H1 (cell line): ENCODE data around the gene MINAR1. TPM values are rescaled to one million over a fixed set of nuclear protein-coding genes. Genes with fewer than 3 reads are reported as not detected.
A peak's percentile ranks its signal among the peaks of the same experiment; 100 is the strongest.

Source experiments
- CREB1 ChIP-seq: IDR thresholded peaks from 2 replicates; pipeline ENCODE4 v1.6.1; 2012; ENCODE audit warnings: inconsistent platforms
- CTCF ChIP-seq, 3 experiments: IDR thresholded peaks; 1 replicate in 2 of 3; 2 replicates in 1 of 3; pipeline versions ENCODE4 v1.5.1 to v1.6.1; 2011; ENCODE audit warnings: low read length in 3 of 3, mild to moderate bottlenecking in 3 of 3, inconsistent platforms in 2 of 3, low read depth in 1 of 3, moderate library complexity in 1 of 3; ENCODE audit not compliant: insufficient read depth in 1 of 3; ENCODE audit errors: control extremely low read depth in 1 of 3
- GABPA ChIP-seq: IDR thresholded peaks from 2 replicates; pipeline ENCODE4 v1.6.1; 2011; ENCODE audit warnings: mild to moderate bottlenecking, low read length, moderate library complexity, borderline replicate concordance; ENCODE audit not compliant: insufficient read depth
- GTF2F1 ChIP-seq: IDR thresholded peaks from 2 replicates; pipeline ENCODE4 v1.6.1; 2012; ENCODE audit warnings: low read depth, low read length, improper control_type of control experiment, borderline replicate concordance
- NANOG ChIP-seq: IDR thresholded peaks from 2 replicates; pipeline ENCODE4 v1.6.1; 2011; ENCODE audit warnings: low read length, low read depth, mild to moderate bottlenecking, inconsistent platforms; ENCODE audit not compliant: insufficient read depth, poor library complexity, severe bottlenecking
- POU5F1 ChIP-seq: IDR thresholded peaks from 2 replicates; pipeline ENCODE4 v1.6.1; 2011; ENCODE audit warnings: low read depth, mild to moderate bottlenecking, low read length, moderate library complexity
- SP4 ChIP-seq: IDR thresholded peaks from 2 replicates; pipeline ENCODE4 v1.6.1; 2012; ENCODE audit warnings: low read length, inconsistent platforms
- SUZ12 ChIP-seq: fragments of 200-600 bp; sonication (generic); IDR thresholded peaks from 2 replicates; pipeline ENCODE4 v1.6.1; 2012; ENCODE audit warnings: mild to moderate bottlenecking, inconsistent platforms, low read length, moderate library complexity, mixed read lengths
- TEAD4 ChIP-seq: IDR thresholded peaks from 2 replicates; pipeline ENCODE4 v1.6.1; 2012; ENCODE audit warnings: low read depth, low read length, inconsistent platforms, mixed read lengths
- YY1 ChIP-seq: IDR thresholded peaks from 2 replicates; pipeline ENCODE4 v1.6.1; 2011; ENCODE audit warnings: low read depth, mild to moderate bottlenecking, low read length
- ZNF274 ChIP-seq: IDR thresholded peaks from 2 replicates; pipeline ENCODE4 v1.7.0; 2012; ENCODE audit warnings: low read length, borderline replicate concordance; ENCODE audit errors: extremely low read depth
- polyA plus RNA-seq, 7 experiments: library from polyadenylated mRNA; depleted of rRNA in 3 of 7; stranded (reverse) in 5 of 7; unstranded in 2 of 7; fragments of >200 nt in 5 of 7; fragments of 200-250 nt in 2 of 7; gene quantifications; 1 replicate in 5 of 7; 2 replicates in 1 of 7; 4 replicates in 1 of 7; pipeline versions ENCODE4 v1.2.1 to v1.2.3, GENCODE V29; 2011 to 2013; ENCODE audit warnings: missing spikeins in 2 of 7, mixed read lengths in 2 of 7
- total RNA-seq: library from RNA; stranded (reverse); fragmentation: NEBNext Ultra II Directional; extraction: Animal tissue kit (Norgen Biotek cat#: 25700); gene quantifications from 2 replicates; pipeline ENCODE4 v1.2.1, GENCODE V29; 2021

Gene MINAR1
- total and polyA plus RNA-seq, 2 of the 8 experiments (the other 6 are each of a cell fraction or from before 2014, with no cell fraction given), result 0.17 to 0.67 TPM

GRCh38 chr15:79451361-79451999 lies 19.3 kb downstream of the MINAR1 start (continued):
- TF ChIP-seq GABPA, result no peak
- peak in 1 of 3 experiments; percentile 0; a peak in 3 of 4 replicates for TF ChIP-seq CTCF (IDR thresholded peaks at IDR 0.05; ENCODE audit: control extremely low read depth in 1 of 3, insufficient read depth in 1 of 3, low read depth in 1 of 3, low read length in 3 of 3)
- no peak for TF ChIP-seq ZNF274
- TF ChIP-seq YY1, result 0 out of 2 replicates have a peak, but pooled peaks have one; percentile 32
- TF ChIP-seq POU5F1, result no peak
- no peak for TF ChIP-seq NANOG
- TF ChIP-seq SUZ12, result no peak
- TF ChIP-seq TEAD4, result no peak
- no peak for TF ChIP-seq SP4
- TF ChIP-seq GTF2F1, result no peak
- TF ChIP-seq CREB1, result no peak
- TF ChIP-seq, all 59 proteins: peak for 5
